ENCODE results near the gene DES.

DES gene

GRCh38 chr2:219457784-219458369 lies 39.7 kb downstream of the DES start:
- DNase-seq (ENCODE audit: low spot score): no peak

- no peak for DNase-seq (ENCODE audit: low spot score)
These were observed 40.8 kb downstream of the DES start for GRCh38 chr2:219458996-219459395.

- DNase-seq (ENCODE audit: low spot score): peak; percentile 31
These were observed 41.5 kb downstream of the DES start for GRCh38 chr2:219459460-219460311.

- peak; percentile 52 for DNase-seq (ENCODE audit: low spot score)
These were observed 42.3 kb downstream of the DES start for GRCh38 chr2:219460424-219460926.

GRCh38 chr2:219461047-219461514 lies 42.9 kb downstream of the DES start:
- no peak for DNase-seq (ENCODE audit: low spot score)

DNA sequence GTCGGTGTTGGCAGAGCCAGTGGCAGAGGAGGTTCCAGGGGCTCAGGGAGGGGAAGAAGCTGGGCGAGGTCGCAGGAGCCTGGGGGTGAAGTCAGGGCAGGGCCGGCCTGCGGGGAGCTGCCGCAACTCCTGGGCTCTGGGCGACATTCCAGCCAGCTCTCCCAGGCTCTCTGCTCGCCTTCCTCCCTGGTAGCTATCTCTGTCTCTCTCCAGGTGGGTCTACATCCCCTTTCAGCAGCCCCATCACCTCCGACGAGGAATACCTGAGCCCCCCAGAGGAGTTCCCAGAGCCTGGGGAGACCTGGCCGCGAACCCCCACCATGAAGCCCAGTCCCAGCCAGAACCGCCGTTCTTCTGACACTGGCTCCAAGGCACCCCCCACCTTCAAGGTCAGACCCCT lies 43.5 kb downstream of the DES start:
- no peak for DNase-seq (ENCODE audit: low spot score)

DNA sequence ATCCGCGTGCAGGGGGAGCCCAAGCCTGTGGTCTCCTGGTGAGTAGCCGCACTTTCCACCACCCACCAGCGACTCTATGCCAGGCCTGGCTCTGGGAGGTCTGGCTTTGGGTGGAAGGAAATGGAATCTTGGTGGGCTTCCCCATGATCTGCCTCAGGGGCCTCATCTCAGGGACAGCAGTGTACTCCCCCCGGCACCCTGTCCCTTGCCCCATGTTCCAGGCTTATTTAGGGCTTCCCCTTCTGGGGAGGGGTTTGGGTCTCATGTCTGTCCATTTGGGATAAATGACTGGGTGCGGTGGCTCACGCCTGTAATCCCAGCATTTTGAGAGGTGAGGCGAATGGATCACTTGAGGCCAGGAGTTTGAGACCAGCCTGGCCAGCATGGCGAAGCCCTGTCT lies 44.2 kb downstream of the DES start:
- DNase-seq (ENCODE audit: low spot score): no peak

- no peak for DNase-seq (ENCODE audit: low spot score)
These were observed 46.3 kb downstream of the DES start for GRCh38 chr2:219464286-219465032.

GRCh38 chr2:219465659-219466561 lies 47.7 kb downstream of the DES start:
- no peak for DNase-seq (ENCODE audit: low spot score)

DNA sequence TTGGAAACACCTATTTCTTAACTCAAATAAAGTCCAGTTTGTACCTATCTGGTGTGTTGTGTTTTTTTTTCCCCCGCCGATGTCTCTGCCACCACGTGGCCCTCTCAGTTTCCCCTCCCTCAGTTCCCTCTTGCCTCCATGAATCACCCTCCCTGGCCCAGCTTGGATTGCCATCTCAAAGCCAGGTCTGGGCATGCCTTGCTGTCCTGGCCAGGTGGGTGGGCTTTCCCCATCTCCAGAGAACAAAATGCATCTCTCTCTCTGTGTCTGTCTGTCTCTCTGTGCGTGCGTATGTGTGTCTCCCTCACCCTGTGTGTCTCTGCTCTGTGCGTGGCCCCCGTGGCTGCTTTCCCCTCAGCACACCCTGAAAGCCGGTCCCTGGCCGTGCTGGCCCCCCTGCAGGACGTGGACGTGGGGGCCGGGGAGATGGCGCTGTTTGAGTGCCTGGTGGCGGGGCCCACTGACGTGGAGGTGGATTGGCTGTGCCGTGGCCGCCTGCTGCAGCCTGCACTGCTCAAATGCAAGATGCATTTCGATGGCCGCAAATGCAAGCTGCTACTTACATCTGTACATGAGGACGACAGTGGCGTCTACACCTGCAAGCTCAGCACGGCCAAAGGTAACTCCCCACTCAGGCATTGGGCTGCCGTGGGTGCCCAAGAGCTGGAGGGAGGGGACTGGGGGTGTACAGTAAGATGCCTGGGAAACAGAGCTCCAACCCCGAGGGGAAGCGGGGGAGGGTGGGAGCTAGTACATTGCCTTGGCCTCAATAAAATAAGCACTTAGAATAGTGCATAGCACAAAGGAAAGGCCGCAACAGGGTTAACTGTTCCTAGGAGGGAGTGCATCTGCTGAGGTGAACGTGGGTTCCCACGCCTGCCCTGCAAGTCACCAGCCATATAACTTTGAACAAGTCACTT lies 48.9 kb downstream of the DES start:
- DNase-seq (ENCODE audit: low spot score): no peak

- no peak for DNase-seq (ENCODE audit: low spot score)
These were observed 49.5 kb downstream of the DES start for GRCh38 chr2:219467736-219468075.

DNA sequence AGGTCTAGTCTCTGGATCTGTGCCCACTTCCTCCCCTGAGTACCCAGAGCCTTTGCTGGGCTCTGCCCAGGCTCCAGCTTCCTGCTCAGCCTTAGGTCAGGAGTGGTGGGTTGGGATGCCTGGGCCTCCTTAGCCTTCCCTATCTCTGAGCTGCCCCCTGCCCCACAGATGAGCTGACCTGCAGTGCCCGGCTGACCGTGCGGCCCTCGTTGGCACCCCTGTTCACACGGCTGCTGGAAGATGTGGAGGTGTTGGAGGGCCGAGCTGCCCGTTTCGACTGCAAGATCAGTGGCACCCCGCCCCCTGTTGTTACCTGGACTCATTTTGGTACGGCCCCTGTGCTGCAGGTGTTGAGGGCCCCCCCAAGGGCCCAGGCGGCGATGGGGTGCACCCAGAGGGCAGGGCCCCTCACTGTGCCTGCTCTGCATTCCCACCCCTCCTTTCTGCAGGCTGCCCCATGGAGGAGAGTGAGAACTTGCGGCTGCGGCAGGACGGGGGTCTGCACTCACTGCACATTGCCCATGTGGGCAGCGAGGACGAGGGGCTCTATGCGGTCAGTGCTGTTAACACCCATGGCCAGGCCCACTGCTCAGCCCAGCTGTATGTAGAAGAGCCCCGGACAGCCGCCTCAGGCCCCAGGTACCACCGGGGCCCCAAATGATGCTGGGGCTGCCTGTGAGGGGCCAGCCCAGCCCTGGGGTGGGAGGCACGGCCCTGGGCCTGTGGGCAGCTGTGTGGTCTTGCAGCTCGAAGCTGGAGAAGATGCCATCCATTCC lies 50.4 kb downstream of the DES start:
- DNase-seq (ENCODE audit: low spot score): no peak

- DNase-seq (ENCODE audit: low spot score): no peak
These were observed 51.1 kb downstream of the DES start for GRCh38 chr2:219469186-219469724.

GRCh38 chr2:219470429-219470828 lies 52.3 kb downstream of the DES start:
- DNase-seq (ENCODE audit: low spot score): no peak

DNA sequence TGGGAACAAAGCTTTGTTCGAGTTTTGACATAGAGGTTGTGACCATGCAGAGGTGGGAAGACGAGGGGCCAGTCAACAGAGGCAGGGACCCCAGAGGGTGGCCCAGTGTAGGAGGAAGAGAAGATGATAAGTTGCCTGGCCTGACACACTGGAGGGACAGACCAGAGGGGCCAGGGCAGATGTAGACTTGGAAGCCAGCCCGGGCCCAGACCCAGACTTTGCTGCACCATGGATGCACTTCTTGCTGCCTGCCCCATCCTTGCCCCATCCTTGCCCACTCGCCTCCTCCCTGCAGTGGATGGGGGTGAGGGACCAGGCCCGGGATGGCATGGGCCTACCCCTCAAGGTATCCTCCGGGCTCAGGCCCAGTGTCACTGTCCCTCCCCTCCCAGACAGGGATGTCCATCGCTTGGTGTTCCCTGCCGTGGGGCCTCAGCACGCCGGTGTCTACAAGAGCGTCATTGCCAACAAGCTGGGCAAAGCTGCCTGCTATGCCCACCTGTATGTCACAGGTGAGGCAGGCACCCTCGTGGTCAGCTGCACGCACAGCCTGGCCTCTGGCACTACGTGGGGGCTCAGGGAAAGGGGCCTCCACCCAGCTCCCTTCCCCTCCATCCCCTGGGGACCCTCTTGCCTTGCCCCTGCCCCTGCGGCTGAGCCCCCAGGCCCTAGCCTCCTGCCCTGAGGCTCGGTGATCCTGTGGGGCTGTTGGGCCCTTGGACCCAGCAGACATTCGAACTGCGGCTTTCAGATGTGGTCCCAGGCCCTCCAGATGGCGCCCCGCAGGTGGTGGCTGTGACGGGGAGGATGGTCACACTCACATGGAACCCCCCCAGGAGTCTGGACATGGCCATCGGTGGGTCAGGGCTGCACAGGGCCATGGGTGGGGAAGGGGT lies 53.5 kb downstream of the DES start:
- no peak for DNase-seq (ENCODE audit: low spot score)

DNA sequence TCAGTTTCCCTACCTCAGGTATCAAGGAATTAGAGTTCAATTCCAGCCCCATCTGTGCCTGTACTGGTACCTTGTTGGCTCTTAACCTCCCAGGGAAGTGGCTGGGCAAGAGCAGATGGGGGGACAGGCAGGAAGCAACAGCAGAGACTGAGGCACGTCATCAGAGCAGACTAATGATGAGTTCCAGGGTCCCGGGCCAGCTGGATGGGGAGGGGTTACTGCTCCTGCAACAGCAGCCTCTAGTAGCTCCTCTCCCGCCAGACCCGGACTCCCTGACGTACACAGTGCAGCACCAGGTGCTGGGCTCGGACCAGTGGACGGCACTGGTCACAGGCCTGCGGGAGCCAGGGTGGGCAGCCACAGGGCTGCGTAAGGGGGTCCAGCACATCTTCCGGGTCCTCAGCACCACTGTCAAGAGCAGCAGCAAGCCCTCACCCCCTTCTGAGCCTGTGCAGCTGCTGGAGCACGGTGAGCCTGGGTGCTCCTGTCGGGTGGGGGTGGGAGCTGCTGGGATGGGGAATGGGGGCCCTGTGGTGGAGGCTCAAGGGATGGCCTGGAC lies 54.5 kb downstream of the DES start:
- no peak for DNase-seq (ENCODE audit: low spot score)

DNA sequence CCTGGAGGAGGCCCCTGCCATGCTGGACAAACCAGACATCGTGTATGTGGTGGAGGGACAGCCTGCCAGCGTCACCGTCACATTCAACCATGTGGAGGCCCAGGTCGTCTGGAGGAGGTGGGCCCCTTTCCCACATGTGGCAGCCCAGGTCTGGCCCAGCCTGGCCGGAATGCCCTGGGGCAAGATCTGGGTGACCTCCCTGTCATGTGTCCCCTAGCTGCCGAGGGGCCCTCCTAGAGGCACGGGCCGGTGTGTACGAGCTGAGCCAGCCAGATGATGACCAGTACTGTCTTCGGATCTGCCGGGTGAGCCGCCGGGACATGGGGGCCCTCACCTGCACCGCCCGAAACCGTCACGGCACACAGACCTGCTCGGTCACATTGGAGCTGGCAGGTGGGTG lies 55.3 kb downstream of the DES start:
- DNase-seq (ENCODE audit: low spot score): no peak
